B cell (primary cell): Measurements from ENCODE around the gene GIPC1.

Experiments used
- EZH2 ChIP-seq: IDR thresholded peaks from 2 replicates; pipeline ENCODE4 v1.6.1; 2012; ENCODE audit warnings: borderline replicate concordance, low read depth, mild to moderate bottlenecking, moderate library complexity, low read length; ENCODE audit not compliant: insufficient read depth, poor library complexity, severe bottlenecking
- TF ChIP-seq, protein P1 (sequence below): fragments of 200-600 bp; IDR thresholded peaks from one replicate; pipeline ENCODE4 v1.8.0; 2022; ENCODE audit warnings: antibody characterized with exemption, mild to moderate bottlenecking

DNA sequence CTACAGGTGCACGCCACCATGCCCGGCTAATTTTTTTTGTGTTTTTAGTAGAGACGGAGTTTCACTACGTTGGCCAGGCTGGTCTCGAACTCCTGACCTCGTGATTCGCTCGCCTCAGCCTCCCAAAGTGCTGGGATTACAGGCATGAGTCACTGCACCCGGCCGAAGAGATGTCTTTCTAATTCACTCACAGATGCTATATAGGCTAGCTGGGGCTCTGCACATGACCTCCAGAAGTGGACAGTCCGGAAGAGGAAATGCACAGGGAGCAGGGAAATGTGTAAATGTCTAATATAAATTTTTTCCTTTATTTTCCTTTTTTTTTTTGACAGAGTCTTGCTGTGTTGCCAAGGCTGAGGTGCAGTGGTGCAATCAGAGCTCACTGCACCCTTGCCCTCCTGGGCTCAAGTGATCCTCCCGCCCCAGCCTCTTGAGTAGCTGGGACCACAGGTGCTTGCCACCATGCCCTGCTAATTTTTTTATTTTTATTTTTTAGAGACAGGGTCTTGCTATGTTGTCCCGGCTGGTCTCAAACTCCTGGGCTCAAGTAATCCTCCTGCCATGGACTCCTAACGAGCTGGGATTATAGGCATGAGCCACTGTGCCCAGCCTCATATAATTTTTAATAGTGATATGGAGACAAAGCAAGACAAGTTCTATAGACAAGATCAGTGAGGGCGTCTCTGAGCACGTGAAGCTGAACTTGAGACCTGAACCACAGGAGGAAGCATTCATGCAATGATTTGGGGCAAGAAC lies 8.4 kb downstream of the GIPC1 start:
- TF ChIP-seq, protein P1, sequence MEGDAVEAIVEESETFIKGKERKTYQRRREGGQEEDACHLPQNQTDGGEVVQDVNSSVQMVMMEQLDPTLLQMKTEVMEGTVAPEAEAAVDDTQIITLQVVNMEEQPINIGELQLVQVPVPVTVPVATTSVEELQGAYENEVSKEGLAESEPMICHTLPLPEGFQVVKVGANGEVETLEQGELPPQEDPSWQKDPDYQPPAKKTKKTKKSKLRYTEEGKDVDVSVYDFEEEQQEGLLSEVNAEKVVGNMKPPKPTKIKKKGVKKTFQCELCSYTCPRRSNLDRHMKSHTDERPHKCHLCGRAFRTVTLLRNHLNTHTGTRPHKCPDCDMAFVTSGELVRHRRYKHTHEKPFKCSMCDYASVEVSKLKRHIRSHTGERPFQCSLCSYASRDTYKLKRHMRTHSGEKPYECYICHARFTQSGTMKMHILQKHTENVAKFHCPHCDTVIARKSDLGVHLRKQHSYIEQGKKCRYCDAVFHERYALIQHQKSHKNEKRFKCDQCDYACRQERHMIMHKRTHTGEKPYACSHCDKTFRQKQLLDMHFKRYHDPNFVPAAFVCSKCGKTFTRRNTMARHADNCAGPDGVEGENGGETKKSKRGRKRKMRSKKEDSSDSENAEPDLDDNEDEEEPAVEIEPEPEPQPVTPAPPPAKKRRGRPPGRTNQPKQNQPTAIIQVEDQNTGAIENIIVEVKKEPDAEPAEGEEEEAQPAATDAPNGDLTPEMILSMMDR, result no peak
- no peak for TF ChIP-seq EZH2
